IMR-90 (cell line): ENCODE measurements around the gene PDE6B. TPM values are rescaled to one million over a fixed set of nuclear protein-coding genes. Genes with fewer than 3 reads are reported as not detected.

Source experiments
- ATAC-seq: fragments of 200-7000 bp; cut with Tn5 transposase; 2 replicates; pipeline ENCODE4 v1.9.1; 2020; ENCODE audit warnings: low read depth, mild to moderate bottlenecking, moderate library complexity
- BruUV-seq: library from RNA; stranded (reverse); fragments of 400-500 nt; replicated peaks from 2 replicates; lab custom pipeline; 2021; lab: Mats Ljungman, UMichigan
- CTCF ChIA-PET: fragments of 300-600 bp; formaldehyde crosslinking; extraction: SDS; loops from one replicate; lab custom pipeline; 2021; ENCODE audit warnings: antibody characterized with exemption; lab: Yijun Ruan, JAX
- POLR2A ChIA-PET: fragments of 300-600 bp; sonication (Branson Sonifier 250); formaldehyde crosslinking; loops from one replicate; lab custom pipeline; 2022; ENCODE audit warnings: antibody characterized with exemption; ENCODE audit not compliant: unreplicated experiment; lab: Charles Lee
- DNase-seq: peaks from one replicate; pipeline ENCODE4 v3.0.0; 2013
- H2AFZ ChIP-seq: replicated peaks from 2 replicates; pipeline ENCODE3; 2013; ENCODE audit warnings: low read length, mild to moderate bottlenecking; ENCODE audit not compliant: poor library complexity
- H2AK5ac ChIP-seq: 2 replicates; pipeline ENCODE4 v1.6.1; 2013; ENCODE audit warnings: low read depth, low read length, inconsistent platforms
- H2AK9ac ChIP-seq: replicated peaks from 2 replicates; pipeline ENCODE3; 2013; ENCODE audit warnings: mild to moderate bottlenecking, low read depth, low read length, moderate library complexity; ENCODE audit not compliant: poor library complexity
- H2BK120ac ChIP-seq: 2 replicates; pipeline ENCODE4 v1.6.1; 2013; ENCODE audit warnings: low read depth, low read length, inconsistent platforms
- H2BK15ac ChIP-seq: 3 replicates; pipeline ENCODE4 v1.6.1; 2013; ENCODE audit warnings: low read depth, low read length, inconsistent platforms
- H2BK20ac ChIP-seq: 2 replicates; pipeline ENCODE4 v1.6.1; 2013; ENCODE audit warnings: low read depth, mild to moderate bottlenecking, inconsistent platforms, low read length, moderate library complexity
- H2BK5ac ChIP-seq: 2 replicates; pipeline ENCODE4 v1.6.1; 2013; ENCODE audit warnings: mild to moderate bottlenecking, low read depth, low read length, inconsistent platforms; ENCODE audit not compliant: poor library complexity, severe bottlenecking
- H3K14ac ChIP-seq: replicated peaks from 2 replicates; pipeline ENCODE4 v1.6.1; 2013; ENCODE audit warnings: low read depth, low read length, inconsistent platforms
- H3K18ac ChIP-seq: 2 replicates; pipeline ENCODE4 v1.6.1; 2013; ENCODE audit warnings: low read depth, low read length, control low read depth
- H3K23ac ChIP-seq: 2 replicates; pipeline ENCODE4 v1.6.1; 2013; ENCODE audit warnings: low read depth, low read length, inconsistent platforms
- H3K27ac ChIP-seq: 2 replicates; pipeline ENCODE4 v1.5.1; 2013; ENCODE audit warnings: mild to moderate bottlenecking, control low read depth, low read length; ENCODE audit not compliant: insufficient read depth
- H3K27me3 ChIP-seq: 2 replicates; pipeline ENCODE4 v1.6.1; 2013; ENCODE audit warnings: low read length; ENCODE audit not compliant: control insufficient read depth, insufficient read depth
- H3K36me3 ChIP-seq: 2 replicates; pipeline ENCODE4 v1.6.1; 2013; ENCODE audit warnings: low read length, mixed read lengths; ENCODE audit not compliant: control insufficient read depth, insufficient read depth
- H3K4ac ChIP-seq: 2 replicates; pipeline ENCODE4 v1.6.1; 2013; ENCODE audit warnings: low read depth, low read length, inconsistent platforms
- H3K4me1 ChIP-seq: 2 replicates; pipeline ENCODE4 v1.6.1; 2013; ENCODE audit warnings: low read length, mixed read lengths; ENCODE audit not compliant: control insufficient read depth, insufficient read depth
- H3K4me2 ChIP-seq: 2 replicates; pipeline ENCODE4 v1.6.1; 2013; ENCODE audit warnings: low read depth, mild to moderate bottlenecking, control low read depth, low read length, moderate library complexity
- H3K4me3 ChIP-seq: 2 replicates; pipeline ENCODE4 v1.5.1; 2013; ENCODE audit warnings: low read depth, mild to moderate bottlenecking, control low read depth, low read length, moderate library complexity; ENCODE audit not compliant: insufficient read depth
- H3K56ac ChIP-seq: 2 replicates; pipeline ENCODE4 v1.6.1; 2013; ENCODE audit warnings: low read length, inconsistent platforms; ENCODE audit not compliant: insufficient read depth; ENCODE audit errors: extremely low read depth
- H3K79me1 ChIP-seq, 2 experiments: 2 replicates each; pipeline ENCODE4 v1.6.1; 2013; ENCODE audit warnings: low read length in 2 of 2, inconsistent platforms in 1 of 2, low read depth in 1 of 2
- H3K9ac ChIP-seq: 2 replicates; pipeline ENCODE4 v1.6.1; 2013; ENCODE audit warnings: low read depth, low read length, control low read depth
- H3K9me1 ChIP-seq: 2 replicates; pipeline ENCODE4 v1.6.1; 2013; ENCODE audit warnings: low read length, inconsistent platforms; ENCODE audit not compliant: insufficient read depth
- H3K9me3 ChIP-seq: 2 replicates; pipeline ENCODE4 v1.6.1; 2013; ENCODE audit warnings: low read length; ENCODE audit not compliant: control insufficient read depth, insufficient read depth
- H4K20me1 ChIP-seq: 2 replicates; pipeline ENCODE4 v1.6.1; 2013; ENCODE audit warnings: low read length, inconsistent platforms; ENCODE audit not compliant: insufficient read depth
- H4K5ac ChIP-seq: 2 replicates; pipeline ENCODE4 v1.6.1; 2013; ENCODE audit warnings: mild to moderate bottlenecking, low read depth, low read length, control low read depth
- H4K8ac ChIP-seq, 2 experiments: 2 replicates each; pipeline ENCODE4 v1.6.1; 2013; ENCODE audit warnings: low read depth in 2 of 2, low read length in 2 of 2, control low read depth in 1 of 2, inconsistent platforms in 1 of 2
- H4K91ac ChIP-seq: 2 replicates; pipeline ENCODE4 v1.6.1; 2013; ENCODE audit warnings: low read depth, low read length, inconsistent platforms; ENCODE audit not compliant: insufficient read depth
- BHLHE40 ChIP-seq: fragments of 150-350 bp; IDR thresholded peaks from 2 replicates; pipeline ENCODE4 v1.6.1; 2016; ENCODE audit warnings: mild to moderate bottlenecking, low read depth, low read length
- MAFK ChIP-seq: IDR thresholded peaks from 2 replicates; pipeline ENCODE4 v1.6.1; 2012; ENCODE audit warnings: low read depth, low read length, improper control_type of control experiment
- NFE2L2 ChIP-seq: fragments of 150-350 bp; IDR thresholded peaks from 2 replicates; pipeline ENCODE4 v1.6.1; 2016; ENCODE audit warnings: low read depth, mild to moderate bottlenecking, low read length
- POLR2A ChIP-seq: IDR thresholded peaks from 2 replicates; pipeline ENCODE4 v1.6.1; 2012; ENCODE audit warnings: mild to moderate bottlenecking, low read depth, low read length
- RFX5 ChIP-seq: IDR thresholded peaks from 2 replicates; pipeline ENCODE4 v1.8.0; 2012; ENCODE audit warnings: low read depth, mild to moderate bottlenecking, low read length, moderate library complexity
- WGBS, 2 experiments: methylation state at CpG; one replicate each; pipeline versions ENCODE4 v1.1.5 to v1.1.7; 2013; ENCODE audit warnings: missing lambda C conversion rate in 2 of 2; ENCODE audit not compliant: insufficient read length in 1 of 2; ENCODE audit errors: extremely low coverage in 2 of 2; 5-methylcytosine and 5-hydroxymethylcytosine counted together
- dilution Hi-C: fragments of 300-500 bp; cut with HindIII; formaldehyde crosslinking; loops from one replicate; pipeline ENCODE4 v1.14.3; 2018; ENCODE audit warnings: low sequenced_read_pairs; ENCODE audit not compliant: unreplicated experiment
- in situ Hi-C: fragments of 300-500 bp; cut with MboI; formaldehyde crosslinking; loops from 3 replicates; pipeline ENCODE4 v1.14.3; 2019; ENCODE audit warnings: low sequenced_read_pairs, inconsistent platforms, mixed read lengths
- intact Hi-C: fragments of 100-400 bp; cut with micrococcal nuclease; formaldehyde crosslinking; loops from 2 replicates; pipeline ENCODE4 v1.10.0; 2022
- polyA plus RNA-seq, 3 experiments: library from polyadenylated mRNA; depleted of rRNA; stranded (reverse); fragments of >200 nt; gene quantifications; 2 replicates each; pipeline ENCODE4 v1.2.3, GENCODE V29; 2012; ENCODE audit warnings: low replicate concordance in 1 of 3
- total RNA-seq: library from RNA; depleted of rRNA; stranded (reverse); fragments of >200 nt; gene quantifications from 2 replicates; pipeline ENCODE4 v1.2.3, GENCODE V29; 2012
- TF ChIP-seq, protein P1 (sequence below): conservative IDR thresholded peaks from 2 replicates; pipeline ENCODE4 v1.5.1; 2012; ENCODE audit warnings: mild to moderate bottlenecking, low read depth, low read length, improper control_type of control experiment

The PDE6B gene
- total and polyA plus RNA-seq, 2 of the 4 experiments (the other 2 are of a cell fraction) = under 0.01 TPM; not detected in 1

DNA sequence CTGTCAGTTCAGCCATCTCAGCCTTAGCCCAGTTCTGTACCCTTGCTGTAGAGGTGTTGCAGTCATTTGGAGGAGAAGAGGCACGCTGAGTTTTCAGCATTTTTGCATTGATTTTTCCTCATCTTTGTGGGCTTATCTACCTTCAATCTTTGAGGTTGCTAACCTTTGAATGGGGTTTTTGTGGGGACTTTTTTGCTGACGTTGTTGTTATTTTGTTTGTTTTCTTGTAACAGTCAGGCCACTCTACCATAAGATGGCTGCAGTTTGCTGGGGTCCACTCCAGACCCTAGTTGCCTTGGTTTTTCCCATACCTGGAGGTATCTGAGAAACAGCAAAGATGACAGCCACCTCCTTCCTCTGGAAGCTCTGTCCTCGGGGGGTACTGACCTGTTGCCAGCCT lies 26.4 kb upstream of the PDE6B start:
- Histone ChIP-seq H3K9me1 (no peaks in the 10 kb centered on the region), H4K8ac (no peak overlapping the region), H3K4me2 (no peak overlapping the region), H2BK120ac (no peak overlapping the region), H2BK20ac (no peak overlapping the region), H2BK15ac (no peak overlapping the region), H3K36me3 (no peaks in the 10 kb centered on the region), H3K9me3 (peaks cover 6% of the 10 kb centered on the region; the same call in 1 of the 2 replicates), H3K4me1 (no peaks in the 10 kb centered on the region), H3K79me1 (no peaks in the 10 kb centered on the region), H3K56ac (no peak overlapping the region), H3K4ac (no peak overlapping the region), H3K14ac (no peak overlapping the region), H4K91ac (no peak overlapping the region), H3K23ac (no peak overlapping the region), H4K20me1 (no peaks in the 10 kb centered on the region), H2AK5ac (no peak overlapping the region), H2BK5ac (no peak overlapping the region), H4K5ac (no peak overlapping the region), H3K4me3 (no peak overlapping the region), H3K27me3 (no peaks in the 10 kb centered on the region), H3K18ac (no peak overlapping the region), H3K27ac (no peak overlapping the region), H3K9ac (no peak overlapping the region), H2AK9ac (no peak overlapping the region), H2AFZ (no peak overlapping the region)
- DNase-seq = no peak
- ATAC-seq = no peak
- dilution Hi-C loops (no loop called here), in situ Hi-C loops (no loop called here), intact Hi-C loops (no loop called here)
- WGBS, 2 experiments = no CpG with 5 or more reads among the region's 3 CpGs
- POLR2A ChIA-PET = no interaction called here
- TF ChIP-seq POLR2A = no peak
- TF ChIP-seq MAFK = peak; percentile 78
- no peak for TF ChIP-seq BHLHE40
- TF ChIP-seq, protein P1, sequence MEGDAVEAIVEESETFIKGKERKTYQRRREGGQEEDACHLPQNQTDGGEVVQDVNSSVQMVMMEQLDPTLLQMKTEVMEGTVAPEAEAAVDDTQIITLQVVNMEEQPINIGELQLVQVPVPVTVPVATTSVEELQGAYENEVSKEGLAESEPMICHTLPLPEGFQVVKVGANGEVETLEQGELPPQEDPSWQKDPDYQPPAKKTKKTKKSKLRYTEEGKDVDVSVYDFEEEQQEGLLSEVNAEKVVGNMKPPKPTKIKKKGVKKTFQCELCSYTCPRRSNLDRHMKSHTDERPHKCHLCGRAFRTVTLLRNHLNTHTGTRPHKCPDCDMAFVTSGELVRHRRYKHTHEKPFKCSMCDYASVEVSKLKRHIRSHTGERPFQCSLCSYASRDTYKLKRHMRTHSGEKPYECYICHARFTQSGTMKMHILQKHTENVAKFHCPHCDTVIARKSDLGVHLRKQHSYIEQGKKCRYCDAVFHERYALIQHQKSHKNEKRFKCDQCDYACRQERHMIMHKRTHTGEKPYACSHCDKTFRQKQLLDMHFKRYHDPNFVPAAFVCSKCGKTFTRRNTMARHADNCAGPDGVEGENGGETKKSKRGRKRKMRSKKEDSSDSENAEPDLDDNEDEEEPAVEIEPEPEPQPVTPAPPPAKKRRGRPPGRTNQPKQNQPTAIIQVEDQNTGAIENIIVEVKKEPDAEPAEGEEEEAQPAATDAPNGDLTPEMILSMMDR = no peak
- TF ChIP-seq NFE2L2 = no peak
- no peak for TF ChIP-seq RFX5
- CTCF ChIA-PET = interaction anchor here (0.8 kb wide), 1 partner anchor 9 kb away, joined by 3 read pairs; no protein-coding TSS in a partner anchor
- BruUV-seq = no TSS peak
